RPMI8226 (cell line): ENCODE data around the gene METTL25B.
A peak's percentile ranks its signal among the peaks of the same experiment; 100 is the strongest.

Source experiments
- DNase-seq: peaks from one replicate; pipeline ENCODE4 v3.0.0-alpha.2; 2015

Gene METTL25B

DNA sequence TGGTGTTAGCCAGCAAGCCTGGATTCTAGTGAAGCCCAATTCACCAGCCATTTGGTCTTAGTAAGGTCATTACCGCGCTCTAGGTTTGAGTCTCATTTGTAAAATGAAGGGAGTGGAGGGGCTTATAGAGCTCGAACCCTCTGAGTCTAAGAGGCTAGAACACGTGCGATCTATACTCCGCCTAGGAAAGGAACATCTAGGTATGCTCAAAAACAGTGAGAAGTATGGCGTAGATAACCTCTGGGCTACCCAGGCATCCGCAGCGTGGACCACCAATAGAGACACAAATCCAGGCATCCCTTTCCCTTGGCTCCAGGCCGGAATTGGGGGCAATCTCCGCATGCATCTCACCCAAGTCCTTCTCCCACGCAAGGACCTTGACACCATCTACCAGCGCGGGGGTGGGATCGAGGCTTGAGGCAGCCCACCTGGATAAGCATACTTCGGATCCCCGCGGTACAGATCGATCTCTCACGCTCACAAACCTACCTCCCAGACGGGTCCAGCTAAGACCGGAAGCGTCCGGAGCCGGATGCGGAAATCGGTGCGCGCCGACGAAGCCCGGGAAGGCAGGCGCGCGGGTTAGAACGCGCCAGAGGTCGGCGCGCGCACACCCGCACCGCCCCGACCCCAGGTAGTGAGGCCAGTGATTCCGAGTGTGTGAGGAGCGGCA lies at the start of gene METTL25B:
Gene METTL25B, plus strand, starts transcription at position 544 of the 673 bp plus-strand sequence. CDS start 636 bp downstream, outside the sequence.
- DNase-seq: peak; percentile 94

- no peak for DNase-seq
Measured at GRCh38 chr1:156680056-156680455, 48.2 kb upstream of the METTL25B start.

- no peak for DNase-seq
Measured at GRCh38 chr1:156681196-156681960, 46.9 kb upstream of the METTL25B start.

DNA sequence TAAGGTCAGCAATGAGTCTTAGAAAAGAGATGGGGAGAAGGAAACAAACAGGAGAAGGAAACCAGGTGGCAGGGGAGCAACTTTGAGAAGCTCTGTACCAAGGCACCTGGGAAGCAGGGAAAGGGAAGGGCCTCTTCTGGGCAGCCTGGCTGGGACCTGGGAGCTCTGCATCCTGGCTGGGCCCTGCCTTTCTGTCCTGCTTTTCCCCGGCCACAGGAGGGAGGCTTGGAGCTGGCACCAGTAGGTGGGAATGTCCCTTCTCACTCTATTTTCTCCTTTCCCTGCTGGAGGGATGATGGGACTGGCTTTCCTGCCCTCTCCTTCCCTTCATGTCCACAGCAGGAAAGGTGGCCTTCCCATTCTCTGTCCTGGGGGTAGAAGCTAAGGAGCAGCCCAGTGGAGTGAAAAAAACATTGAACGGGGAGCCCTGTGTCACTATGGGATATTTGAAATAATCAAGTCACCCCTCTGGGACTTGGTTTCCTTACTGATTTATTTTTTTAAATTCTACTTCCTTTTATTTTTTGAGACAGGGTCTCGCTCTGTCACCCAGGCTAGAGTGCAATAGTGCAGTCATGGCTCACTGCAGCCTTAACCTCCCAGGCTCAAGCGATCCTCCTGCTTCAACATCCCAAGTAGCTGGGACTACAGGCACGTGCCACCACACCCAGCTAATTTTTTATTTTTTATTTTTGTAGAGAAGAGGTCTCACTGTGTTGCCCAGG lies 45.9 kb upstream of the METTL25B start:
- DNase-seq: no peak

DNA sequence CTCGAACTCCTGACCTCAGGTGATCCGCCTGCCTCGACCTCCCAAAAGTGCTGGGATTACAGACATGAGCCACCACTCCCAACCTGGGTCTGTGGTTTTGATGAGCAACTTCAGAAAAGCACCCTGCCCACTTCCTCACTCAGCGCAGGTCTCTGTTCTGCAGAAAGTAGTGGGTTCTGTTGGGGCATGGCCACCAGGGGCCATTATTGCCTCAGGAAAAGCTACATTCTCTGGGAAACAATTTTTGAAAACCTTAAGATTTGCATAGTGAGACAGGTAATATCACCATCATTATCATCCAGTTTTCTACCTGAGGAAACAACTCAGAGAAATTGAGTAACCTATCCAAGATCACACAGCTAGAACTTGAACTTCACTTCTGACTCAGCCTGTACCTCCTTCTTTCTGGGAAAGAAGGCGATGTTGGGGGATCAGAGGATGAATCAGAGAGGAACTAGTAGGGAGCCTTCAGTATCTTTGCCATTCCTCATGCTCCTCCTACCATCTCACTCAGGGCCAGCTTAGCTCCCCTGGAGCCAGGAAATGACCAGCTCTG lies 44.0 kb upstream of the METTL25B start:
- no peak for DNase-seq

DNA sequence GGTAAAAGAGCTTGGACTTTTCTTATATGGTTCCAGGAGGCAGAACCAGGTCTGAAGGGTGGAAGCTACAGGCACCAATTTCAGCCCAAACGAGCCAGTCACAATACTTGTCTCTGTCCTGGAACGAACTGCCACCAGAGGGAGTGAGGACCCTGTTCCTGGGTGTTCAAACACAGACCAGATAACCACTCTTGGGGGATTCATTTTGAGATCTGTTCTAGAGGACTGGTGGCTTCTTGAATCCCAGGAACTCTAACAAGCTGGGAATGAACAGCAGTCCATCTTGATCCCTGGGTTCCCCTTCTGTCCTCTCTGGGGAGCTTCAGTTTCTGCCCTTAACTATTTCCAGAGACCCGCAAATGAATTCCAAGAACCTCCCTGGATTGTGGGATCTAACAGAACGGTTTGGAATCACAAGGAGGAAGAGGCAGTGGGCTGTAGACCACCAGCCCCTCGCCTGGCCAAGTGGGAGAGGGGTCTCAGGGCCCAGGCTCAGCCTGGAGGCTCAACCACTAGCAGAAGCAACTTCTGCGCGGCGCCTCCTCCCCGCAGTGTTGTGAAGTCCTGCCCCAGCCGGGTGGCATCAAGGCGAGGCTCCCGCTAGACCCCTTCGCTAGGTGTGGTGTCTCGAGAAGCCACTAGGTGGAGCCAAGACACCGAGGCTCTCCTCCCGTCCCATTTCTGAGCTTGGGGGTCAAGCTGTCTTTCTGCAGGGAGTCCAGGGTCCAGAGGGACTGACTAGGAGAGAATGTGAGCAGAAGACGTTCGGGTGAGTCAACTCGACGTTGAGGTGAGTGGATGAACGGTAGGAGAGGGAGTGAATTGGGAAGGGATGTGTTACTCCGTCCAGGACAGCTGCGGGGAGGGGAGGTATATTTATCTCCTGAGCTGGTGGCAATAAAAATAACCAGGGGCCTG lies 39.0 kb upstream of the METTL25B start:
- peak; percentile 92 for DNase-seq

DNA sequence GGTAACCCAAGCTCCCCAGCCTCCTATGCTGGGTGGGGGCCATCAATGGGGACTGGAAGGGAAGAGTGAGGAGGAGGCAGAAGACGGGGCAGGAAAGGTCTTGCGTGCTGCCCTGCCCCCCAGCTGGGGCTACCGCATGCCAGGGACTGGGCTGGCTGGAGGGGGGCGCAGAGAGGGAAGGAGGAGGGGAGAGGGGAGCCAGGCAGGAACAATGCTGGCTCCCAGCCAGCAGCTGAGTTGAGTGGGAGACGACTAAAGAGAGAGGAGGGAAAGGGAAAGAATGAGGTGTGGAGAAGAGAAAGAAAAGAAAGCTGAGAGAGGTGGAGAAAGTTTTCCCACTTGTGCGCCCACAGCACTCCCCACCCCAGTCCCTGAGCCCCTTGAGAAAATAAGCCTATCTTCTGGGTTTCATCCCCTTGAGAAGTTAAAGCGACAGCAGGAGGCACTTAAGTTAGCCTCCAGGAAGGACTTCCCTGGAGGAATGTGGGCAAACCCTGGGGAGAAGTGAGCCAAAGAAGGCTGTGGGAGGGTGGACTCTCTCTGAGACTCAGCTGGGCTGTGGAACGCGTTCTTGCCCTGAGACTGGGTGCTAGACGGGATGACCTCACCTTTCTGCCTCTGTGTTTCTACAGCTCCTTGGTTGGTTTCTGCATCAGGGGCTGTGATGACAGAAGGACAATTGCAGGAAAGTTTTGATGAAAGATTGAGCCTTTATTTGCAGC lies 38.2 kb upstream of the METTL25B start:
- DNase-seq: no peak

- no peak for DNase-seq
Measured at GRCh38 chr1:156690675-156691036, 37.6 kb upstream of the METTL25B start.

- no peak for DNase-seq
Measured at GRCh38 chr1:156691191-156691590, 37.1 kb upstream of the METTL25B start.

DNA sequence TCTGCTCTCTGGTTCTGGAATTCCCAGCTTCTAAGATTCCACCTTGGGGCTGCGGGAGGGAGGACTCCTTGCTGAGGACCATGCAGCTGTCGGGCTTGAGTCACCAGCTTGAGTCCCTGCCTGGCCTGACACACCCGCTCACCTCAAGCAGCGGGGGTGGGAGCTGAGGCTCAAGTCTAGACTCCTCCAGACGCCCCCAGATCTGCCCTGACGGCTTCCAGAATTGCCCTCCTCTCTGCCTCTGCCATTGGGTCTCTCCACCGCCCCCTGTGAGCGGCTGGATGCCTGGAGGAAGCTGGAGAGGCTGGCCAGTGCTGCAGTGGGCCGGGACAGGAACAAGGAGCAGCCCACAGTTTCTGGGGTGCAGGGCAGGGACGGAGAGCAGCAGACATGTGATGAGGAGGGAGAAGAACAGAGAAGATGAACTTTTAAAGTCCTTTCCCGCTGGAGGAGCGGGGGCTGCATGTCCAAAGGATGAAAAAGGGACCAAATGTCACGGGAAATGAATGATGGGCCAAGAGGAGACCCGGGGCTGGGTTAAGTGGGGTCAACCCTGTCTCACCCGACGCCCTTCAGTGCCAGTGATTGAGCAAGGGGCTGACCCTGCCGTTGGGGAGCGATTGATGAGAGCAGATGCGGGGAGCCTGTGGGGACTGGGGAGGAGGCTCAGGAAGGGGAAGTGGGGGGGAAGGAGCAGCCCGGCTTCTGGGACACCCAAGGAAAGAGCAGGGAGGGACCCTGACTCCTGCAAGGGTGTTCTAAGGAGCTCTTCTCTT lies 36.4 kb upstream of the METTL25B start:
- DNase-seq: no peak

DNA sequence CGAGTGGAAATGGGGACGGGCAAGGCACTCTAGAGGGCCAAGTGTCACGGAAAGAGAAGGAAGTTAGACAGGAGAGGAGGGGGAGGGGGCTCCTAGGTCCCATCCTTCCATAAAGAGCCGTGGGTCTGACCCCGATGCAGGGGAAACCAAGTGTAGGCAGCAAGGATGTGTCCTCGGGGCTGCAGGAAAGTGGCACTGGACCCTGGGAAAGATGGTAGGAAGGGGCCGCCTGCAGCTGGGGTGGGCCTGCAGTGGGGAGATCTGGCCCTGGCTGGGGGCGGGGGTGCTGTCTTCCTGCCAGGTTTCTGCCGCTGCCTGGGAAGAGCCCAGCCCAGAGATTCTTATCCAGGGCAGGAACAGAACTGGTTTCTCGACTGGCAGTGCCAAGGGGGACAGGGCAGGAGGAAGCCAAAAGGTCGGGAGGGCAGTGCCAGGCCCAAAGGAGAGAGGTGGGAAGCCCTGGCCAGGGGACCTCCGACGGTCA lies 35.8 kb upstream of the METTL25B start:
- no peak for DNase-seq

- peak; percentile 92 for DNase-seq
Measured at GRCh38 chr1:156692925-156693847, 35.1 kb upstream of the METTL25B start.

DNA sequence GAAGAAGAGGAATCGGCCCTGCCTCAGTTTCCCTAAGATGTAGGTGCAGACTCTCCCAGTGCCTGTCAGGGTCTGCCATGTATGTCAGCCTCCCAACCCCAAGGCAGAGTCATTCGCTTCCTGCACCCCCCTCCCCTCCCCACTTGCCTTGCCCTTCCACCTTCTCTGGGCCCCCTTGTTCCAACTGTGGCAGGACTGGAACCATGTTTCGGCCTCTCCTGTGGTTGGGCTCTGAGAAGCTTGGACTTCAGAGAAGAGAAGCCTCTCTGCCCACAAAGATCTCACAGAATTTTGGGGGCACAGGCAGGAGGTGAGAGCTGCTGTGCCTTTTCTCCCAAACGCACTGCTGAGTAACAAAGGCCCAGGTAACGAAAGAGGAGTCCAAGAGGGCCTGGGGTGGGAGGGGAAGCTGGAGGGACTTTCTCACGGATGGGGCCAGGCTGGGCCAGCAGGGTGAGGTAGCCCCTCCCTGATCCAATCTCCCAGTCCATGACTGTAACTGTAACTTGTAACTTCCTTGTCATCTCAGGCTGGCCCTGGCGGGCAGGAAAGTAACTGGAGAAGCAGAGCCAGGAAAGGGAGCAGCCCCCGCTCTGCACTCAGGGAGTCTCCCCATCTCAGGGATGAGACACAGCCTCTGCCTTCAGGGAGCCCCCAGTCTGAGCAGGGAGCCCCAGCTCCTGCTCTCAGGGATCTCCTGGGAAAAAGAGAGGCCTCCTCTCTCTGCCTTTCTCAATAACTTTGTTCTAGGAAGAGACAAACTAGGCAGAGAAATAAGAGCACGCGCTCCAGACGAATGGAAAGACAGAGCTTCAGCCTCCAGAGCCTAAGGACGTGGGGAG lies 34.2 kb upstream of the METTL25B start:
- DNase-seq: no peak

GRCh38 chr1:156694690-156694962 lies 33.6 kb upstream of the METTL25B start:
- no peak for DNase-seq

GRCh38 chr1:156696755-156697154 lies 31.5 kb upstream of the METTL25B start:
- no peak for DNase-seq

GRCh38 chr1:156697481-156697880 lies 30.8 kb upstream of the METTL25B start:
- no peak for DNase-seq

GRCh38 chr1:156698995-156699394 lies 29.3 kb upstream of the METTL25B start:
- DNase-seq: no peak

DNA sequence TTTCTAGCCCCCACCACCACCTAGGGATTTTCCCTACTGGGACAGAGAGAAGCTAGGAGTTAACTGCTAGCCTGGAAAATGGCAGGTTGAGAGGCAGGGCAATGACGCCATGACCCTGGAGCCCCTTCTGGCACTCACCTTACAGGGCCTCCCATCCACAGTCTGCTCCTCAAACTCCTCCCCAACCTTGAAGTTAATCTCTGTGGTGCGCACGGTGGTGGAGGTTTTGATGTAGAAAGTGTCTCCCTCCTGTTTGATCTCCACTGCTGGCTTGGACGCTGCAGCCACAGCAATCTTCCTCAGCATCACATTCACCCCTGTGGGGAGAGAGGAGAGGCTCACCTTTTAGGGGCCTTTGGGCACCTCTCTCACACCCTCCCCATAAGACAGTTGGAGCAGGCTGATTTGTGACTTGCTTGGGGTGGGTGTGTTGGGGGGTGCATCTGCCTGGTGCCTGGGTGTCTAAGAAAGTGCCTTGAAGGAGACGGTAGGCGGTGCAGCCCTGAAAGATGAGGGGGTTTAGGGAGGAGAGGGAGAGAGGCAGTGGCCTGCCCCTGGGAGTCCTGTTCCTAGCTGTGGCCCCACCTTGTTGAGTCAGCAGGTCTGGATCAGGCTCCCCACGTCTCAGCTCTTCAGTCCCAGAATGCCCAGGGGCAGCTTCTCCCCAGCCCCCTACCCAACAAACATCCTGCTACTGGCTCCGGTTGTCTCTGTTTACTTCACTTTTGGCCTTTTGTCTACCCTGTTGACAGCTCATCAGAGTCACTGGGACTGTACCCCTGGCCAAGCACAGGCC lies 27.3 kb upstream of the METTL25B start:
- DNase-seq: peak; percentile 18
